ENCODE measurements around the gene ZNF407. TPM values are rescaled to one million over a fixed set of nuclear protein-coding genes. Genes with fewer than 3 reads are reported as not detected.

ZNF407 gene
- total RNA-seq, 1 donor from 2014 or later = 19.8 TPM

- H3K9me3 Mint-ChIP-seq = no peaks in the 10 kb centered on the region
- H3K36me3 Mint-ChIP-seq (ENCODE audit: low read depth) = no peaks in the 10 kb centered on the region
- no peak overlapping the region for H3K27ac Mint-ChIP-seq
- no peak for DNase-seq (ENCODE audit: low spot score)
- no peak overlapping the region for H3K4me3 Mint-ChIP-seq
- H3K4me1 Mint-ChIP-seq (ENCODE audit: low read depth) = peaks cover 36% of the 10 kb centered on the region
- peaks cover 3% of the 10 kb centered on the region for H3K27me3 Mint-ChIP-seq (ENCODE audit: insufficient read depth)
- intact Hi-C loops (cut with micrococcal nuclease) = no loop called here
These were observed 348.3 kb downstream of the ZNF407 start for GRCh38 chr18:74945774-74946545.

- DNase-seq (ENCODE audit: low spot score) = no peak
- peaks cover 40% of the 10 kb centered on the region for H3K4me1 Mint-ChIP-seq (ENCODE audit: low read depth)
- intact Hi-C loops (cut with micrococcal nuclease) = no loop called here
- H3K4me3 Mint-ChIP-seq = no peak overlapping the region
- no peaks in the 10 kb centered on the region for H3K9me3 Mint-ChIP-seq
- H3K27ac Mint-ChIP-seq = no peak overlapping the region
- peaks cover 3% of the 10 kb centered on the region for H3K27me3 Mint-ChIP-seq (ENCODE audit: insufficient read depth)
- no peaks in the 10 kb centered on the region for H3K36me3 Mint-ChIP-seq (ENCODE audit: low read depth)
These were observed 349.1 kb downstream of the ZNF407 start for GRCh38 chr18:74946646-74947375.

DNA sequence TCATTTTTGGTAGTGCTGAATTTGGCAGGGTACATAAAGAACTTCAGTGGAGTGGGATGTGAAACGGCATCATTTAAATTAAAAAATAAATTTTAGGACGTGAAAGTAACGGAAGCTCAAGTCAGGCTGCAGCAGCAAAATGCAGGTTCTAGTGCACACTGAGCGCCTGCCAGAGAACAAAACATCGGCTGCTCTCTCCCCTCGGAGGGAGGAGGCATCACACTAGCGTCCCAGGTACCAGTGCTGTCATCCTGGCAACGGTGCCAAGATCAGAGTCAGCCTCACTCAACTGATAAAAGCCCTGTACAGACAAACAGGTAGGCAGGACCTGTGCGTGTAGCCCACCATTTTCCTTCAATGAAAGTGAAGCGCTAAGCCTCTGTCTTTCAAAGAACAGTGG lies 349.7 kb downstream of the ZNF407 start:
- H3K27ac Mint-ChIP-seq = no peak overlapping the region
- no peak for DNase-seq (ENCODE audit: low spot score)
- H3K4me1 Mint-ChIP-seq (ENCODE audit: low read depth) = peaks cover 34% of the 10 kb centered on the region
- intact Hi-C loops (cut with micrococcal nuclease) = no loop called here
- no peaks in the 10 kb centered on the region for H3K36me3 Mint-ChIP-seq (ENCODE audit: low read depth)
- no peak overlapping the region for H3K4me3 Mint-ChIP-seq
- H3K9me3 Mint-ChIP-seq = no peaks in the 10 kb centered on the region
- H3K27me3 Mint-ChIP-seq (ENCODE audit: insufficient read depth) = peaks cover 3% of the 10 kb centered on the region

DNA sequence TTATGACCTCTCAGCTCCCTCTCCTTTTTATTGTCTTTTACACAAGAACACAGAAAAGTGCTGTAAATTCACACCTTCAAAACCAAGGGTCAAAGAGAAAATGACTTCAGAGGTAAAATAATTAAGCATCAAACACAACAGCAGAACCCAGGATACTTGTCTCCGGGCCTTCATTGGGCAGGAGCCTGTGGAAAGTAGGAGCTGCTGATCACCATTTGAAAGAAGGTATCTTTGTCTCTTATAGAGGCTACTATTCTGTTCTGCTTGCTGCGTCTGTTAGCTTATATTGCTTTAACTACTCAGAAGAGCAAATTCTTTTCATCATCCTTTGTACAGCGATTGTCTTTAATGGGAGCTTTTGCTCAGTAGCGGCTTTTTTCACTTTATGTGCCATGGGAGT lies 350.2 kb downstream of the ZNF407 start:
- H3K27ac Mint-ChIP-seq = no peak overlapping the region
- H3K36me3 Mint-ChIP-seq (ENCODE audit: low read depth) = no peaks in the 10 kb centered on the region
- intact Hi-C loops (cut with micrococcal nuclease) = no loop called here
- no peaks in the 10 kb centered on the region for H3K9me3 Mint-ChIP-seq
- no peak for DNase-seq (ENCODE audit: low spot score)
- H3K4me3 Mint-ChIP-seq = no peak overlapping the region
- H3K27me3 Mint-ChIP-seq (ENCODE audit: insufficient read depth) = peaks cover 3% of the 10 kb centered on the region
- peaks cover 29% of the 10 kb centered on the region for H3K4me1 Mint-ChIP-seq (ENCODE audit: low read depth)

DNA sequence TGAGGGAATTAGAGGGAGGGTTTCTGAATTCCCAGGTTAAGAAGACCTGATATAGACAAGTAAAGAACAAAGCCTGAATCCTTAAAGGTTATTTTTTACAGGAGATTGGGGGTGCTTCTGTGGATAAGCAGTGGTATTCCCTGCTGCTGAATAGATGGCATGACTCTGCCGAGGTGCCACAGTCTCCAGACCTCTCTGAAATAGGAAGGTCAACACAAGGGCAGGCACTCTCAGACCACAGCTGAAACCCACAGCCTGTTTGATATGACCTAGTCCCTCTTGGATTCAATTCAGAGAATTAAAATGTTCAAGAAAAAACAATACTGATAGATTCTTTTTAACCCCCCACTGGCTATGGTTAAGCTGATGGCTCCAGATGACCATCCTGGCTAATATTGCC lies 351.9 kb downstream of the ZNF407 start:
- no peaks in the 10 kb centered on the region for H3K9me3 Mint-ChIP-seq
- no peak overlapping the region for H3K4me3 Mint-ChIP-seq
- no peak overlapping the region for H3K27ac Mint-ChIP-seq
- intact Hi-C loops (cut with micrococcal nuclease) = loop anchor here (2.0 to 5.0 kb wide), 2 partner anchors 45 to 258 kb away; partner anchors contain the start of gene PTGR3
- H3K4me1 Mint-ChIP-seq (ENCODE audit: low read depth) = peaks cover 23% of the 10 kb centered on the region
- no peak for DNase-seq (ENCODE audit: low spot score)
- H3K36me3 Mint-ChIP-seq (ENCODE audit: low read depth) = no peaks in the 10 kb centered on the region
- peaks cover under 1% of the 10 kb centered on the region for H3K27me3 Mint-ChIP-seq (ENCODE audit: insufficient read depth)

GRCh38 chr18:74950479-74950878 lies 352.8 kb downstream of the ZNF407 start:
- H3K9me3 Mint-ChIP-seq = no peaks in the 10 kb centered on the region
- DNase-seq (ENCODE audit: low spot score) = no peak
- H3K27ac Mint-ChIP-seq = peak overlapping the region; percentile 75
- H3K4me3 Mint-ChIP-seq = peak overlapping the region; percentile 43
- intact Hi-C loops (cut with micrococcal nuclease) = loop anchor here (2.0 to 5.0 kb wide), 2 partner anchors 44 to 257 kb away; partner anchors contain the start of gene PTGR3
- H3K4me1 Mint-ChIP-seq (ENCODE audit: low read depth) = peaks cover 23% of the 10 kb centered on the region
- H3K27me3 Mint-ChIP-seq (ENCODE audit: insufficient read depth) = no peaks in the 10 kb centered on the region
- no peaks in the 10 kb centered on the region for H3K36me3 Mint-ChIP-seq (ENCODE audit: low read depth)

DNA sequence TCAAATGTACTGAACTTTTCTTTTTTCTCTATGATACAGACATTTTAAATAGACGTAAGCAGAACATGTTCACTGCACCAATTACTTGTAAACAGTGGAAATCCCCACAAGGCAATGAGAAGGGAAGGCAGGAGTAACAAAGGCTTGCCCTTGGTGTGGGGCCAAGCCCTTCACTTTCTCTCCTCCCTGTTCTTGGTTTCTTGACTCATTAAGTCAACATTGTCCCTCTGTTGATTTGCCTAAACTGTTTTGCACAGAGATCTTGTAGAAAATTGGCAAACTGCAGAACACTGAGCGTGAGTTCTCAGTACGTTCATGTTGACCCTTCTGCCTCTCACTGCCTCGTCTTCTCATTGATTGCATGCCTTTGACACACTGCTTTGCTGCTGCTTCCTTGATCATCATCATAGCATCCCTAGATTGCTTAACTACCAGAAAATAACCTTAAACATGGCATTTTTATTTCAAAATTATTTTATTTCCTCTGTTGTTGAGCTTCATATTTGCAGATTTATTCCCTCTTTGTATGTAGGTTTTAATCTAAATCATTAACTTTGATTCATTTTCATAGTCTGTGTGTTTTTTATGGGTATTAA lies 353.6 kb downstream of the ZNF407 start:
- Mint-ChIP-seq H3K4me1 (ENCODE audit: low read depth) (peaks cover 23% of the 10 kb centered on the region), H3K27me3 (ENCODE audit: insufficient read depth) (no peaks in the 10 kb centered on the region), H3K36me3 (ENCODE audit: low read depth) (no peaks in the 10 kb centered on the region), H3K9me3 (no peaks in the 10 kb centered on the region), H3K4me3 (peak overlapping the region; percentile 43), H3K27ac (peak overlapping the region; percentile 75)
- peak; percentile 14 for DNase-seq (ENCODE audit: low spot score)
- intact Hi-C loops (cut with micrococcal nuclease) = loop anchor here (2.0 to 5.0 kb wide), 2 partner anchors 44 to 256 kb away; partner anchors contain the start of gene PTGR3

- Mint-ChIP-seq H3K36me3 (ENCODE audit: low read depth) (peaks cover 2% of the 10 kb centered on the region), H3K4me1 (ENCODE audit: low read depth) (no peaks in the 10 kb centered on the region)
- intact Hi-C loops (cut with micrococcal nuclease) = no loop called here
These were observed 360.0 kb downstream of the ZNF407 start for GRCh38 chr18:74957588-74958224.

DNA sequence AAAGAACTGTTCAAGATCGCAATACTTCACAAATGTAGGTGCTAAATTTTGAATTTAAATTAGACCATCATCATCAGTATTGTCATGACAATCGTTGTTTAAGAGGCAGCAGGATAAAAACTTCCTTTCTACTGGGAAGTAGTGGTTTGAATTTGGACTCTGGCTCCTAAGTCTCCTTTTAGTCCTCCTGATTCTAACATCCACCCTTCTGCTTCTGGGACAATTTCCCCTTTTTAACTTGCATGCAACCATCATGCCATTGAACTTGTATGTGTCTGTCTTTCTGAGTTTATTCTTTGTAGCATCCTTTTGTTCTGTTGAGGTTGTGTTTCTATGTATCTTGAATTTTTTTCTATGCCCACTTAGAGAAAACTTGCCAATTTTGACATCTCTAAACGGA lies 361.5 kb downstream of the ZNF407 start:
- Mint-ChIP-seq H3K36me3 (ENCODE audit: low read depth) (peaks cover 2% of the 10 kb centered on the region), H3K27ac (no peak overlapping the region), H3K27me3 (ENCODE audit: insufficient read depth) (no peaks in the 10 kb centered on the region), H3K4me3 (no peak overlapping the region), H3K9me3 (no peaks in the 10 kb centered on the region), H3K4me1 (ENCODE audit: low read depth) (no peaks in the 10 kb centered on the region)
- intact Hi-C loops (cut with micrococcal nuclease) = no loop called here
- DNase-seq (ENCODE audit: low spot score) = no peak

More at GRCh38 chr18:74957588-74958224, 360.0 kb downstream of the ZNF407 start:
- Mint-ChIP-seq H3K27me3 (ENCODE audit: insufficient read depth) (no peaks in the 10 kb centered on the region), H3K27ac (no peak overlapping the region), H3K4me3 (no peak overlapping the region), H3K9me3 (no peaks in the 10 kb centered on the region)
- no peak for DNase-seq (ENCODE audit: low spot score)

DNA sequence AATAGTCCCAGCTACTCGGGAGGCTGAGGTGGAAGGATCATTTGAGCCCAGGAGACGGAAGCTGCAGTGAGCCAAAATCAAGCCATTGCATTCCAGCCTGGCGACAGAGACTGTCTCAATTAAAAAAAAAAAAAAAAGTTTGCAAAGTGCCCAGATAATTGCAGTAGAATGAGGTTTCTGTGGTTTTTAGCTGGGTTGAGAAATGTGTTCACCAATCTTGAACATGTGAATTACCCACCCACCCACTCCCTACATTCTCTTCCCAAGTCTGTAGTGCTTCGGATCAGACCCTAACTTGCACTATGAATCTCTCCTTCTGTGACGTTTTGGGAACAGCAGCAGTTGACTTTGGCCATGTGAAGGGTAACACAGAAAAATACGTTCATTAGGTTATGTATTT lies 363.9 kb downstream of the ZNF407 start:
- peaks cover 2% of the 10 kb centered on the region for H3K36me3 Mint-ChIP-seq (ENCODE audit: low read depth)

GRCh38 chr18:74963820-74964446 lies 366.3 kb downstream of the ZNF407 start:
- no peak for DNase-seq (ENCODE audit: low spot score)
- Mint-ChIP-seq H3K9me3 (no peaks in the 10 kb centered on the region), H3K36me3 (ENCODE audit: low read depth) (peaks cover 2% of the 10 kb centered on the region), H3K27ac (no peak overlapping the region), H3K4me1 (ENCODE audit: low read depth) (no peaks in the 10 kb centered on the region), H3K27me3 (ENCODE audit: insufficient read depth) (peaks cover 4% of the 10 kb centered on the region), H3K4me3 (no peak overlapping the region)
- intact Hi-C loops (cut with micrococcal nuclease) = loop anchor here (2.0 kb wide), 1 partner anchor 311 kb away; no protein-coding TSS in a partner anchor

More for the DNA sequence above, 363.9 kb downstream of the ZNF407 start:
- no peak overlapping the region for H3K27ac Mint-ChIP-seq
- no peak overlapping the region for H3K4me3 Mint-ChIP-seq
- H3K4me1 Mint-ChIP-seq (ENCODE audit: low read depth) = no peaks in the 10 kb centered on the region
- intact Hi-C loops (cut with micrococcal nuclease) = no loop called here
- H3K27me3 Mint-ChIP-seq (ENCODE audit: insufficient read depth) = no peaks in the 10 kb centered on the region
- no peaks in the 10 kb centered on the region for H3K9me3 Mint-ChIP-seq
- no peak for DNase-seq (ENCODE audit: low spot score)

DNA sequence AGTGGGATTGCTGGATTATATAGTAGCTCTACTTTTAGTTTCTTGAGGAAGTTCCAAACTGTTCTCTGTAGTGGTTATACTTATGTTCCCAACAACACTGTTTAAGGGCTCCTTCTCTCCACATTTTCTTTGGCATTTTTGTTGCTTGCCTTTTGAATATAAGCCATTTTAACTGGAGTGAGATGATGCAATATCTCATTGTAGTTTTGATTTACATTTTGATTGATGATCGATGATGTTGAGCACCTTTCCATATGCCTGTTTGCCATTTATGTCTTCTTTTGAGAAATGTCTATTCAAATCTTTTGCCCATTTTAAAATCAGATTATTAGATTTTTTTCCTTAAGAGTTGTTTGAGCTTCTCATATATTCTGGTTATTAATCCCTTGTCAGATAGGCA lies 368.0 kb downstream of the ZNF407 start:
- H3K4me1 Mint-ChIP-seq (ENCODE audit: low read depth) = no peaks in the 10 kb centered on the region
- no peak overlapping the region for H3K4me3 Mint-ChIP-seq
- intact Hi-C loops (cut with micrococcal nuclease) = no loop called here
- H3K36me3 Mint-ChIP-seq (ENCODE audit: low read depth) = peaks cover 3% of the 10 kb centered on the region
- H3K27me3 Mint-ChIP-seq (ENCODE audit: insufficient read depth) = peaks cover 4% of the 10 kb centered on the region
- H3K9me3 Mint-ChIP-seq = no peaks in the 10 kb centered on the region
- H3K27ac Mint-ChIP-seq = no peak overlapping the region
- no peak for DNase-seq (ENCODE audit: low spot score)

Data from activated T-helper 1 cell treated with anti-CD3 and anti-CD28 coated beads, Interleukin-12 subunit alpha, Interleukin-12 subunit beta, Interleukin-2, Interleukin-4 antibody, amounts not matched to agents 30 ng/mL and 10 ng/mL and 1 ng/mL, durations not matched to agents 14 hours and 24 hours and 36 hours (primary cell).